Kasumi-1 (cell line): ENCODE measurements around the gene UNK.
A peak's percentile ranks its signal among the peaks of the same experiment; 100 is the strongest.
"Not testable (repeated sequence)": the region's sequence is repeated elsewhere in the genome, so short reads cannot be mapped to it uniquely, and the experiment has no call there.

Experiments
- DNase-seq, 2 experiments: peaks; one replicate each; lab custom pipeline; 2025; lab: John Stamatoyannopoulos, UW

UNK gene

DNA sequence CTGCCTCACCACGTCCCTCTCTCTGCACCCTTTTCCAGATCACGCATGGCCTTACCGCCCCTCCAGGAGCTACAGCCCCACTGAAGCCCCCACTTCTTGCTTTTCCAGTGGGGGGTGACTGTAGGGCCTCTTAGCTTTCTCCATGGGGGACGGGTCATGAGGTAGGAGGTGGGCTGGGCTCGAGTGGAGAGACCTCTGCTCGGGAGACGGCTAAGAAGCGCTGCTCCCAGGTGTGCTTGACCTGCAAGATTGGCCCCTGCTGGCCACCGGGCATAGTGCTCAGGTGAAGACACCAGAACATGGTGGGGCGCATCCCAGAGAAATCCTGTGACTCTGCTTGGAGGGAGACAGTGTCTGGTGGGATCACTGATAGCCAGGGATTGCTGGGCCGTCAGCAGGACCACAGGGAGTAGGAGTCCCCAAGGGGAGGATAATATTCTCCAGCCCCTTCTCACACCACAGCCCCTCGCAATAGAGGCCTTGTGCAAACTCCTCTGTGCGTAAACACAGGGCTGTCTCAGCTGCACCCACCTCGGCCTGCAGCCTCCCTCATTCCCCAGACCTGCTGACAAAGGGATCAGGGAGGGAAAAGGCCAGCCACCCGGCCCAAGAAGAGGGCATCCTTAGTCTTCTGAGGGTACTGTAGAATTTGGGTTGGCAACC lies 10.7 kb upstream of the UNK start:
- DNase-seq = no peak

DNA sequence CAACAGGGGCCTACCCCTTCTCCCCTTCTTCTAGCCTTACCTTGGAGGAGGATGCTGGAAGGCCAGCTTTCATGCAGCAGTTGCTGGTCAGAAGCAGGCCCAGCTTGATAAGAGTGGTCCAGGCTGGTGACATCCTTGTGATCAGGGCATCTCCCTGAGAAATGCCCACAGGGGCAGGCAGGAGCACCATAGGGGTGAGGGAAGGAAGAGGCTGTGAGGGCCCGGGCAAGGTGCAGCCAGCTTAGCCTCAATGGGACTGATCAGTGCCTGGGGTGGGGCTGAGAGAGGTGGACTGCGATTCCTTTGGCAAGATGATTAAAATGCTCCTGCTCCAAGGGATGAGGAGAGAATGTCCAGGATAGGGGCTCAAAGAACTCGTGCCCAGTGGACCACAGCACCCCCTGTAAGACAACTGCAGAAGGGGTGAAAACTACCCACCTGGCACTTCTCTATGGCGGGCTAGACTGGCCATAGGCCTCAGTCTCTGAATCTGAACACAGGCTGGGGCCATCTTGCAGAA lies 10.1 kb upstream of the UNK start:
- no peak for DNase-seq

DNA sequence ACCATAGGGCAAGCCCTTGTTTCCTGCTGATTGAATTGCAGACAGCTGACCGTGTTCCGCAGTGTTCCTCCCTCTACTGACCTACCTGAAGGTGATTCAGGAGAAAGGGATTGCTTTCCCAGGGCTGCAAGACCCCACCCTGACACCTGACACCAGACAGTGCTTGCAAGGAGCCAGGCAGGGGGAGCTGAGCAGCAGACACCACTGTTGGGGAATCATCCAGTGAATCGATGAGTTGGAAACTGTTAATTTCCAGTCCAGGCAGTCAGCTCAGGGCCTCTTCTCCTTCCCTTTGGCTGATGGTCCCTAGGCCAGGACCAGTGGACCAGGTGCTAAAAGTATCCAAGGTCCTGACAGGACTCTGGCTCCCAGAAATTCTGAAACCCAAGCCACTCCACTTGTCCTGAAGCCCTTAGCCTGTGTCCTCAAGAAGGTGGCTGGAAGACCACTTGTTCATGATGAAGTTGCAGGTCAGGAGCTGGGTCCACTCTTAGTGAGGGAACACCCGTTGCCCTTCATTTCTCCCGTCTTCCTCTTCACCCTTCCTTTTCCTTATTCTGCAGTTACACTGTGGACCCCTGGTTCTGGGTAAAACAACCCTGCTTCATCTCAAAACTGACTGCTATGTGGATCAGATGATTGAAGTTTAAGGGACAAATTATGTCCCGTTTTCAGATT lies 9.5 kb upstream of the UNK start:
- DNase-seq = no peak

DNA sequence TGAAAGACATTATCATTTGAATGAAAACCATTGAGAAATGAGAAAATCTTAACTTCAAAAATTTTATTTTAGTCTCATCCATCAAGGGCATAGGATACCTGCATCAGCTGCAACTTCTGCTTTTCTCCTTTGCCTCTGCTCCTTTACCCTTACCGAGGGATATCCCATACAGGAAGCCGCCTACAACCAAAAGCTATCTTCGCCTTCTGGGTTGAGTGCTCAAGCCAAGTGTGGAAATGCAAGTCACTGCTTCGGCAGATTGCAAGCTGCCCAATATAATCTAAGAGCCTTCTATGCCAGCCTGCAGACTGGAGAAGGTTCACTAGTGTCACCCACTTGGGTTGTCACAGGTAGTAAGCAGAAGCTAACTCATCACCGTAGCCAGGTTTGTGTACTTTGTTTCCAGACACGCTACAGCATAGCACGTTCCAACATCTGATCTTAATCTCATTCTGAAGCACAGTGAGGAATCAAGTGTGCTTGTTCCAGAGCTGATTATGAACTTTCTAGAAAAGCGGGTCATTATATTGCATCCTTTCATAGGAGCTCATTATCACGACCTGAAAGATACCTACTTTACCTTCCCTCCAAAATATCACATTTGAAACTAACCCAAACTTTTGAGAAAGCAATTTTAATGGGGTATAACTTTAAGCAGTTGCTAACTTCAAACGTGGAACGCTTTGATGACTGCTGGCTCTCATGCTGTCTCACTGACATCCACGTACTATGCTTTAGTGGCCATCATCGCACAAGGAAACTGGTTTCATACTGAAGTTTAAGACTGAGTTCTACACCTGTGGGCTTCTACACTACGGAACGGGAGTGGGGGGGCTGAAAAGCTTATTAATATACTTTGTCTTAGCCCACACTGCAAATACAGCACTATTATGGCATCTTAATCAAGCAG lies 8.0 kb upstream of the UNK start:
- peak; percentile 80 to 90 for DNase-seq

DNA sequence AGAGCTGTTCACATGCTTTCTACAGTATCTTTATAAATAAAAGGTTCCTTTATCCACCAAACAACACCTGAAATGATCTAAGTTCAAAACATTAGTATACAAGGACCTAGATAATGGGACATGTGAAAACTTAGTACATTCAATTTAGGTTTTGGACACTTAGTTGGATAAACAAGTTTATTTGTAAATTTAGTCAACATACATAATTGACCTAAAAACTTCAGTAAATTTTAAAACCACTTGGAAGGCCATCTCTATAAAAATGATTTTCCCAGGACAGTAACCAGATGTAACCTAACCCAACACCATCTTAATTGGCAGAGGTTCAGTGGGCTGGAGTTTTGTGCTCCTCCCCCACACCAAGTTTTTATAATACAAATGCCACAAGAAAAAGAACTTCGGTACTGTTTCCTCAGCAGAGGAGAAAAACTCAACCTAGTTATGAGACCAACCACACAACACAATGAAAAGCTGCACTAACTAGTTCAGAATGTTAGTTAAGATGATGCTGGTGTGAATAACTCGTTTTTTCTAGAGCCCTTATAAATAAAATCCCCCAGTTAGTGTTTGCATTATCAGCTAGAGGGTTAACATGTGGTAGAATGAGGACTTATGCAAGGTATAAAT lies 7.2 kb upstream of the UNK start:
- no peak for DNase-seq

DNA sequence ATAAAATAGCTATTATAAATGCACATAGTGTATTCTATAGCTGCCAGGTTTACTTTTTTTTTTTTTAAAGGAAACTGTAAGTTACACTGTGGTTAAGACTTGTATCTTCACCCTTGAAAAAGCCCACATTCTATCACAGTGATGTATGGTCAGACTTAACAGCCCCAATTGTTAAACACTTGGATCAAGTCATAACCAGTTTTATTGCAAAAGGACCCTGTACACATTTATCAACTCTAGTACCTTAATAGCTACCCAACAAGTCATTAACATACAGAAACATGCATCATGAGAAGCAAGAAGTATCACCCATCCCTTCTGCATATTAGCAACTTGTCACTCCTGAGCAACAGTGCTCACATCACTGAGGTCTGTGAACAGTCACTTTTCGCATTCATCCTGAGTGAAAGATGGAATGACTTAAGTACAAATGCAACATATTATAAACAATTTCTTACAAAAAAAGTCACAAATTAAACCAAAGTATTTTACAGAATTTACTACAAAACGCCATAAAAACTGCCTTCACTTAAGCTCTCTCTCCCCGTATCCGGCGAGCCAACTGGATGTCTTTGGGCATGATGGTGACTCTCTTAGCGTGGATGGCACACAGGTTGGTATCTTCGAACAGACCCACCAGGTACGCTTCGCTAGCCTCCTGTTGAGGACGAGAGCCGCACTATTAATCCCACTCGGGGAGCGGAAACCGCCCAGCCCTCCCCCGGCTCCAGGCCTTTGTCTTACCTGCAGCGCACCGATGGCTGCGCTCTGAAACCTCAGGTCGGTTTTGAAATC lies 6.3 kb upstream of the UNK start:
- not testable (repeated sequence) for DNase-seq

DNA sequence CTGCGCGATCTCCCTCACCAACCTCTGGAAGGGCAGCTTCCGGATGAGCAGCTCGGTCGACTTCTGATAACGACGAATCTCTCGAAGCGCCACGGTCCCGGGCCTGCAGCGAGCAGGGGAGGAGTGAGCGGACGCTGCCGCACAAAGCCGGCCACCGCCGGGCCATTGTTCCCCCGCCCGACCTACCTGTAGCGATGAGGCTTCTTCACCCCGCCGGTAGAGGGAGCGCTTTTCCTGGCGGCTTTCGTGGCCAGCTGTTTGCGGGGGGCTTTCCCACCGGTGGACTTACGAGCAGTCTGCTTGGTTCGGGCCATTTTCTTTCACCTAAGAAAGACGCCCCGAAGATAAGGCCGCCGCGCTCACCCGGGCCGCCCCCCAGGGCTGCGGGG lies 5.8 kb upstream of the UNK start:
- peak; percentile 73 to 82 for DNase-seq

DNA sequence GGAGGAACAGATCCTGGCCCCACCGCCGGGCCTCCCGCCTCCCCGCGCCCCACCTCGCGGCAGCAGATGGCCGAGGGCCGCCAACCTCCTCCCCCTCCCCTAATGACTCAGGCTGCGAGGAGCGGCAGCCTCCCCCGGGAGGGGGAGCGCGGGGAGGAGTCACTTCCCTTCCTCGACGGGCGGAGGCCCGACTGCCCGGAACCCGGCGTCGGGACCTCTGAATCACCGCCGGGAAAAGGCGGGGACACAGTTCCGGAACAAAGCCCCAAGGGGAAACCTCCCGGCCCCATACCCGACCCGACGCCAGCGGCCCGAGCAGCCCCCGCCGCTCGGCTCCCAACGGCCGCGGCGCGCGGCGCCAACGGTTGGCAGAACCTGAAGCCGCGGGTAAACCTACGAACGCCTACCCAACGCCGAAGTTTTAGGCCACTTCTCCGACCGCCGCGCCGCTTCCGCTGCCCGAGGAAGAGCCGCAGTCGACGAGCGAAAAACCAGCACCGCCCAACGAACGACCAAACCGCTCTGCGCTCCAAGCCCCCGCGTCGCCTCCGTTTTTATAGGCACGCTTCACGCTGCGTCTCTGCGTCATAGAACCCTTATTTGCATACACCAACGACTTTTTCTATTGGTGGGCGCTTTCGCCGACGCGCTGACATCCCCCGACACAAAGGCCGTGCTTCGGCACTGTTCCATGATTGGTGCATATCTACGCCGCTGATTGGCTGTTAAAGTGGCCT lies 5.2 kb upstream of the UNK start:
- DNase-seq = peak; percentile 100

DNA sequence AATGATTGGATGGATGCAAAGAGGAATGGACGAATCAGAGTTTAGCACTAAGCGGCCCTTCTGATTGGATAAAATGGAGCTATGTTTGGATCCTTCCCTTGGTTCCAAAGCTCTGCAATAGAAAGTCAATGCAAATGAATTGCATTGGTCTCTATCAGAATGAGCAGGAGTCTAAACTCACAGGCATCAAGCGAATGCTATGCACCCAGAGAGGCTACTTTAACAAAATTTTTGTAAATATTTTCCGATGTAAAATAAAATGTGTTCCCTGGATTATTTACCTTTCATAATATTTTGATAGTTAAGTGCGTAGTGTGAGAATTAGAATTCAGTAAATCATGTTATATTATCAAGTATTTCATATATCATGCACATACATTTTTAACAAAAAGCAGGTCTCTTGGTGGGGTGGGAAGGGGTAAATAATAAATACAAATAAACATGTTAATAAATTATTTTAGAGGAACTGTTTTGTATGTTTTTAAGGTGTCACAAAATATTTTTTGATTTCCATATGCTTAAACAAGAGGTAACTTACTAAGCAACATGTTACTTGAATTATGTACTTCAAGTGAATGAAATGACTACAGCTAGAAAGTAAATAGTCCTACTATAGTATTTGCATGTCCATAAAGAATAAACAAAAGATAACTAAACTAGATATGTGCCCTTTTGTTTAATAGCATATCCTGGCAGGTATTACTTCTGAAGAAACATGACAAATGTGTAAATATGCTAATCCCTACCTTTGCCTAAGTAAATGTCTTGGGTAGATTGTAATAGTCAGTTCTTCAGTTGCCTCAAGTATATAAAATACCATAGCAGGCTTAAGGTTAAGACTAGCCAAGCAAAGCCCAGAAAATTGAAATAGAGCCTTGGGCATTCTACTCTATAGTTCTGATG lies 4.4 kb upstream of the UNK start:
- DNase-seq = no peak

DNA sequence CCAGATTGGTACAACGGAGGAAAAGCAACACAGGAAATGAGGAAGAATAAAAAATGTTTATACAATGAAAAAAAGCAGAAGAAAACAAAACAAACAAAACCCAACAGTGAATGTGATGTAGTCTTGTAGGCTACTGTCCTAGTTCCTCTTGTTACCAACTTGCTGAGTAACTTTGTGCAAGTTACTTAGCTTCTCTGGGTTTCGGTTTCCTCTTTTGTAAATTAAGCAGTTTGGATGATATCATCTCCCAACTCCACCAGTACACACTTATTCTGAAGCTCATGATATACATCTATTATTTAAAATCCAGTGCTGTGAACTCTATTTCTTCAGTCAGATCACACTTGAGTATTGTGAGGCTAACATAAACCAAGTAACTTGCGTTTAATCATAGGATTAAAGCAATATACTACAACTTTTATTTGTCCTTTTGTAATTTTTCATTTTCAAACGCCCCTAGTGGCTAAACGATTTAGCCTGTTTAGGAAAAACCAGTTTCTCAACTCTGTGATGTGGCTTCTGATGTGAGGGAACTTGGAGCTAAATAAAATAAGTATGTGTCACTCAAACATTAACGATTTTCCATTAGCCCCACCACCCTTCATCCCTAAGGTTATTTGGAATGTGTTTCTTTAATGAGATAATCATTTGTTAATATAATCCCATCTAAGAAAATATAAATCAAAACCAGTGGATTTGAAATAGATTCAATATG lies 1.4 kb upstream of the UNK start:
- peak; percentile 97 to 99 for DNase-seq

DNA sequence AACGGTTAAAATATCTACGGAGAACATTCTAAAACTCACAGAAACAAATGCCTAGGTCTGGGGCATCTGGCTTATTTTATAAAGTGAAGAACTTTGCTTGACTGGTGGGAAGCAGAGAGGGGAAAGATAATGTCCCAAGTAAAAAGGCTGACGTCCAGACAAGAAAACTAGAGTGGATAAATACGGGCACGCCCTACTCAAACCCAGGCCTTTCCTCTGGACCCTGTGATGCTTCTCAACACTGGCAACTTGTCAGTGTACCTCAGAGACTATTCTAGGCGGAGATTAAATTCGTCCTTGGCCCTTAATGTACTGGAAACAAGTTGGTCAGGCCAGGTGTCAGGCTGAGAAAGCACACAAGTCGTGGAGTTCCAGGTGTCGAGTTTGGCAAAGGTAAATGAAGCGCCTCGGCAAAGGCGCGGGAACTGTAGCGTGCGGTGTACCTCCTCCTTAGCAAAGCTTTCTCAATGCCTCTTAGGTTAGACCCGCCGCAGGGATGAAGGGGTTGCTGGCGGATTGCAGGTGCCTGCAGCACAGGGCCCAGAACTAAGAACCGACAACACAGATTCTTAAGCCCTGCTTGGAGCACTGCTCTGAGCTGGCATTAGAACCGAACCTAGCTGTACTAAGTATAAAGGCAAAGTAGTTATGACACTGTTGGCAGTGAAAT lies 668 bp upstream of the UNK start:
- no peak for DNase-seq

DNA sequence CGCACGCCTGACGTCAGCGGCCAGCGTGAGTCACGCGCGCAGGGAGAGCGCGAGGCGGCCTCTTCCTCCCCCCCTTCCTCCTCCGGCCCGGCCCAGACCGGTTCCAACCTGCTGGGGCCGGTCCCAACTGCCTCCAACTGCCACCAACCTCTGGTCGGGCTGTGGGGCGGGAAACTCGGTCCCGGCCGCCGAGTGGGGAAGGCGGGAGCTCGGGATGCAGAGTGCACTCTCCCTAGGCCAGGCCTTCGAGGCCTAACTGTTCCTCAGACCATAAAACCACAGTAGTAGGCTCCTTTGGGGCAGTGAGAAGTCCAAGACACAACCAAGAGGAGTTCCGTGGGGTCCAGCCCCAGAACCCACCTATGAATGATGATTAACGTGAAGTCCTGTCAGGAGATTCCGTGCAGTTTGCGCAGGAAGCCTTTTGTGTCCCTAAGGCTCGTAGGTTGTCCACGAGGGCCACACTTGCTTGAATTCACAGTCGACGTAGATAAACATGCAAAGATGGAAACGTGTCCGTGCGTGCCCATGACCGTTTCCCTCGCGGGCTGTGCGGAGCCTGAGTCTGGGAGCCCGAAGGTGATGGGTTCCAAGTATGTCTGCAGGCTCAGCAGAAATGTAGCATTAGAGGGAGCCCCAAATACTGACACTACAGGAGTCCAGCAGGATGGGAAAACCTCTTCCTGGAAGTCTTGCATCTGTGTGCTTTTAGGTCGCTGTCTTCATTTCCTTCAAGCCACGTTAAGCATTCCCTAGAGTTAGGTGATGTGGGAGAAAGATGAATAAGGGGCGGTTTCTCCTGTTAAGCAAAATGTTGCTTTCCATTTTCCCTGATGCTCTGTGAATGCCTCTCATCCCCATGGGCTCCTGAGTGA lies 647 bp downstream of the UNK start:
- DNase-seq = peak; percentile 85 to 93

DNA sequence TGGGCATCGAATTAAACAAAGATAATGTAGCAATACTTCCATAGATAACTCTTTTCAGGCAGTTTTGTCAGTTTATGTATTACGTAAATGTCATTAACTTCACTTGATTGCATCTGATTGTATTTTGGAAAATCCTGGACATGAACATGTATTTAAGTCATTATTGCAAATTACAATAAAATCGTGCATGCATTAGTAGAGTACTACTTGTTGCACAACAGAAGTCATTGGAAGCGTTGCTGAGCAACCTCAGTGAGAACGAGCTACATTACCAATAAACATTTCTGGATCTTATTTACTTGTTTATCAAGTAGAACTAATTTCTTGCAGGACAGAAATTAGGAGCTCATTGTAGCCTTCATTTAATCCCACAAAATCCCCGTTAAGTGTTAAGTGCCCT lies 6.6 kb downstream of the UNK start:
- DNase-seq = no peak

DNA sequence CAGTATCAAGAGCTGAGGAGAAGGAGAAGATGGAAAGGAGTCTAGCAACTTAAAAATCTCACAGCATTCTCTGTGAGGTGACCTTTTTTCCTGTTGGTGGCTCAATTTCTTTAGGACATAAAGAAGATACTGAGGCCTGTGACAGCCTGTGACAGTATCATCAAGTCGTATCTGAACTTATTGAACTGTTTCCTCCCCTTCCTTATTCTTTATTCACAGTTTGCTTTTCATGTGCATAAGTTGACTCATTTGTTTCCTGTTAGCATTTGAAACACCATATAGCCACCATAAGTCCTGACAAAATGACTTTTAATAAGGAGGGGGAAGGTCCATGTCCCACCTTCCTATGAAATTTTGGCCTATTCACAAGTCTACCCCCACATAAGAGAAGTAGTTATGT lies 8.9 kb downstream of the UNK start:
- no peak for DNase-seq

DNA sequence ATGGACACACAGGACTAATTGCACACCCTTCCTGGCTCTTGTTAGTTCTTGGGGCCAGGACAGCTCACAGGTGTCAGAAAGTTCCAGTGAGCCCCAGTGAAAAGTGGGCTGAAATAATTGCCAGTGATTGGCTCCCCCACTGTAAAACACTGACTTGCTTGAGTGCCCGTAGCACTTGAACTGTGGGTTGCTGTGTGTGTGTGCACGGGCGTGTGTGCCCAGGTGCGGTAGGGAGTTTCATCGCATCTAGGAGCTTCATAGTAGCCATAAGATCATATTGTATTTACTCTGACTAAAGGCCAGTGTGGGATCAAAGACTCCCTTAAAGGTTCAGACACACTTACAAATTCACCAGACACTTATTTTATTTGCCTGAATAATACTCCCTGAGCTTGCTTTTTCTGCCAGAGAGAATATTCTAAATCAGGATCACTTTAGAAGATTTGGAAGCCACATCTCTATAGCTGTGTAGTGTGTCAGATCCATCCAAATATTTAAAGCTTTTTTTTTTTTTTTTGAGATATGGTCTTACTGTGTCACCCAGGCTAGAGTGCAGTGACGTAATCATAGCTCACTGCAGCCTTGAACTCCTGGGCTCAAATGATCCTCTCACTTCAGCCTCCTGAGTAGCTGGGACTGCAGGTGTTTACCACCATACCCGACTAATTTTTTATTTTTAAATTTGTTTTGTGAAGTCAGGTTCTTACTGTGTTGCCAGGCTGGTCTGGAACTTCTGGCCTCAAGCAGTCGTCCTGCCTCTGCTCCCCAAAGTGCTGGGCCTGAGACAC lies 11.4 kb downstream of the UNK start:
- no peak for DNase-seq

DNA sequence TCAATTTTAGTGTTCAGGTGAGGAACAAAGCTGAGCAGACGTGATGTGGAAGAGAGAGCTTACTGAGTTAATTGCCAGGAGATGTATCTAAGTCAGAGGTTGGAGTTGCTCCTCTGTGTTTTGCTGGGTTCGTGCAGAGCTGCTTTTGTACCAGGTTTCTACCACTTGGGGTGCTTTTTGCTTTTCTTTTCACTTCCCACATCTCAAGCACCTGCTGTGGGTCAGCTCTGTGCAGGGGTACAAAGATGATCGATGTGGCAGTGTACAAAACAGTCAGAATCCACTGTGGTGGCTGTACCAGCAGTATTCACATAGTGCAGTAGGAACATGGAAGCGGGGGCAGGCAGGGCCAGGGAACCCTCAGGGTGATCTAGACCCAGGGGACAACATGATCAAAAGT lies 14.8 kb downstream of the UNK start:
- DNase-seq = no peak

DNA sequence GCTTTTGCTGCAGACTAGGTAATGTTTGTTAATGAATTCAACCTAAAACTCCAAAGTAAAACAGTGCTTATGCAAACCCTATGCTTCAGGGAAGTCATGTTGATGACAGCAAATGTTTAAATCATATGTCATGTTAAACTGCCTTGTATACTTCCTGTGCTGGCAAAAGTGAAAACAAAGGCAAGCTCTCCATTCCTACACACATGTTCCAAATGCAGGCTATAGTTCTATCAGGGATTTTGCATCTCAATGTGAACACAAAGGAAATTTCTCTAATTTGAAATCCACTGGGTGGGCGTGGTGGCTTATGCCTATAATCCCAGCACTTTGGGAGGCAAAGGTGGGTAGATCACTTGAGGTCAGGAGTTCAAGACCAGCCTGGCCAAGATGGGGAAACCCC lies 19.3 kb downstream of the UNK start:
- no peak for DNase-seq
